Psoas muscle (tissue), 8 donors: ENCODE measurements around the gene KRTAP10-6. TPM values are rescaled to one million over a fixed set of nuclear protein-coding genes. Genes with fewer than 3 reads are reported as not detected.

Source experiments
- ATAC-seq, 4 donors: fragments of 200-7000 bp; cut with Tn5 transposase; one replicate each; pipeline ENCODE4 v1.9.1; 2020; ENCODE audit warnings: moderate library complexity in 3 of 4, mild to moderate bottlenecking in 2 of 4
- DNase-seq, 2 donors: peaks; one replicate each; pipeline ENCODE4 v3.0.0-alpha.2; 2020
- H3K27ac ChIP-seq: fragments of 200-600 bp; one replicate; pipeline ENCODE4 v1.8.0; 2022
- H3K27me3 ChIP-seq, 3 donors: fragments of 200-600 bp in 1 of 3; one replicate each; pipeline versions ENCODE4 v1.6.1 to v1.8.0; 2013 to 2022; ENCODE audit warnings: low read length in 2 of 3, mild to moderate bottlenecking in 2 of 3, moderate library complexity in 1 of 3; ENCODE audit not compliant: insufficient read depth in 3 of 3
- H3K36me3 ChIP-seq, 2 donors: fragments of 200-600 bp in 1 of 2; one replicate each; pipeline versions ENCODE4 v1.6.1 to v1.8.0; 2013 to 2022; ENCODE audit warnings: low read depth in 1 of 2, mild to moderate bottlenecking in 1 of 2, moderate library complexity in 1 of 2; ENCODE audit not compliant: insufficient read depth in 1 of 2
- H3K4me1 ChIP-seq: fragments of 200-600 bp; one replicate; pipeline ENCODE4 v1.8.0; 2022
- H3K4me3 ChIP-seq: fragments of 200-600 bp; one replicate; pipeline ENCODE4 v1.8.0; 2022; ENCODE audit warnings: mild to moderate bottlenecking
- H3K9me3 ChIP-seq: fragments of 200-600 bp; one replicate; pipeline ENCODE4 v1.8.0; 2022
- WGBS, 3 donors: extraction: QIAGEN DNeasy Blood & Tissue Kit; methylation state at CpG; one replicate each; pipeline versions ENCODE4 v1.1.6 to v1.1.7; 2013; 5-methylcytosine and 5-hydroxymethylcytosine counted together
- intact Hi-C, 2 donors: fragments of 100-400 bp; cut with DNase I; formaldehyde crosslinking; loops; one replicate each; pipeline versions ENCODE4 v1.11.0 to v1.14.2; 2022
- polyA plus RNA-seq, 3 donors: library from polyadenylated mRNA; stranded (reverse); fragments of 200-250 nt; gene quantifications; one replicate each; pipeline ENCODE4 v1.2.3, GENCODE V29; 2013
- total RNA-seq, 4 donors: library from RNA; stranded (reverse); fragmentation: NEBNext Ultra II Directional in 2 of 4; extraction: Animal tissue kit (Norgen Biotek cat#: 25700) in 2 of 4; gene quantifications; one replicate each; pipeline versions ENCODE4 v1.2.1 to v1.2.4, GENCODE V29; 2021 to 2023
- TF ChIP-seq, protein P1 (sequence below): fragments of 200-600 bp; IDR thresholded peaks from one replicate; pipeline ENCODE4 v1.8.0; 2022; ENCODE audit warnings: antibody characterized with exemption
- donor health status: healthy with polysubstance abuse.
- donor health status: DM: no; HTN: no; CAD: no; lungs with moderate emphysema.
- donor health status: Bipolar disorder and iron deficiency.
- donor health status: healthy.
- donor health status: DM: yes; HTN: yes; CAD: no.
- donor health status: DM: no; HTN: no; CAD: no.
- donor health status: DM: no; HTN: no; CAD: no.
- donor health status: DM: yes; HTN: yes; CAD: no.

KRTAP10-6 gene
- total and polyA plus RNA-seq, 7 donors, result not detected

DNA sequence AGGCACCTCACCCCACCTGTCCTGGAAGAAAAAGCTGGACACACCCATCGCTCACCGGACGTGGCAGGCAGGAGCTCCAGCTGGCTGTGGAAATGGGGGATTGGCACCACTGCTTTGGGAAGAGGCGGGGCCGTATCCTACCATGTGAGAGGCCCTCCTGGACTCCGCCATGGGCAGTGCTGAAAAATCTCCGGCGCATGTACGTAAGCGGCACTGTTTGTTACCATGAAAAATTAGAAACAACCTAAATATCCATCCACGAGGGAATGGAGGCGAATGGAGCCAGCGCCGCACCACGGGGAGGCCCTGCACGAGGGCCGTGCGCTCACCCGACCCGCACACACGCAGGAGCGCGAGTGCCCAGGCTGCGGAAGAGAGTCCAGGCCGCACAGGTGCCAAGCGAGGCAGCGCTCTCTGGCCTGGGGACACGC lies 22.7 kb upstream of the KRTAP10-6 start:
- Histone ChIP-seq H3K9me3 (no peaks in the 10 kb centered on the region), H3K27me3 (peaks cover 0 to 39% (median 13%) of the 10 kb centered on the region in 3 donors), H3K27ac (no peak overlapping the region), H3K4me1 (no peaks in the 10 kb centered on the region), H3K36me3 (no peaks in the 10 kb centered on the region), H3K4me3 (no peak overlapping the region)
- WGBS, 3 donors, result 72 to 81% (median 80%) methylated on average over 28 of the region's 28 CpGs
- DNase-seq (no peak), ATAC-seq (no peak)
- intact Hi-C loops, result no loop called here
- TF ChIP-seq, protein P1, sequence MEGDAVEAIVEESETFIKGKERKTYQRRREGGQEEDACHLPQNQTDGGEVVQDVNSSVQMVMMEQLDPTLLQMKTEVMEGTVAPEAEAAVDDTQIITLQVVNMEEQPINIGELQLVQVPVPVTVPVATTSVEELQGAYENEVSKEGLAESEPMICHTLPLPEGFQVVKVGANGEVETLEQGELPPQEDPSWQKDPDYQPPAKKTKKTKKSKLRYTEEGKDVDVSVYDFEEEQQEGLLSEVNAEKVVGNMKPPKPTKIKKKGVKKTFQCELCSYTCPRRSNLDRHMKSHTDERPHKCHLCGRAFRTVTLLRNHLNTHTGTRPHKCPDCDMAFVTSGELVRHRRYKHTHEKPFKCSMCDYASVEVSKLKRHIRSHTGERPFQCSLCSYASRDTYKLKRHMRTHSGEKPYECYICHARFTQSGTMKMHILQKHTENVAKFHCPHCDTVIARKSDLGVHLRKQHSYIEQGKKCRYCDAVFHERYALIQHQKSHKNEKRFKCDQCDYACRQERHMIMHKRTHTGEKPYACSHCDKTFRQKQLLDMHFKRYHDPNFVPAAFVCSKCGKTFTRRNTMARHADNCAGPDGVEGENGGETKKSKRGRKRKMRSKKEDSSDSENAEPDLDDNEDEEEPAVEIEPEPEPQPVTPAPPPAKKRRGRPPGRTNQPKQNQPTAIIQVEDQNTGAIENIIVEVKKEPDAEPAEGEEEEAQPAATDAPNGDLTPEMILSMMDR, result no peak

DNA sequence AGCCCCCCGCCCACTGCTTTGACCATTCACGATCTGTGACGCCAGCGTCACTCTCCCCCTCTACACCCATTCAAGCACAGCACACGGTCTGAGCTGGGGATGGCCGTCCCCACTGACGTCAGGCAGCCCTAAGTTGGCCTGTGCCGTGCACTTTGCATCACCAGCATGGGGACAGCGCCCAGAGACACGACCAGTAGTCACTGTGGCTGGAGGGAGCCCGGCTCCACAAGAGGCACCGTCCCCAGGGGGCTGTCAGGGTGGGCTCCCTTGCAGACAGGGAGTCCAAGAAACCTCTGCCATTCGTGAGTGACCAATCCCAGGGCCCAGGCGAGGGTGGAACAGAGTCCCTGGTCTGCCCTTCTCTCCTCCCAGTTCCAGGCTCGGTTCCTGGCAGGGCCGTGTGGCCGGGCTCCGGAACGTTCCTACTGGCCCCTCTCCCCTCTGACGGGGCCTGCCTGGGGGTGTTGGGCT lies 21.9 kb upstream of the KRTAP10-6 start:
- H3K4me1 ChIP-seq, result no peaks in the 10 kb centered on the region
- H3K9me3 ChIP-seq, result peaks cover 2% of the 10 kb centered on the region
- intact Hi-C loops, result no loop called here
- no peaks in the 10 kb centered on the region for H3K36me3 ChIP-seq
- TF ChIP-seq, protein P1, result no peak
- H3K4me3 ChIP-seq, result no peak overlapping the region
- H3K27ac ChIP-seq, result no peak overlapping the region
- DNase-seq (no peak), ATAC-seq (no peak)
- 69 to 74% (median 72%) methylated on average over 17 to 20 of the region's 20 CpGs for WGBS, 3 donors
- peaks cover 0 to 39% (median 13%) of the 10 kb centered on the region in 3 donors for H3K27me3 ChIP-seq

DNA sequence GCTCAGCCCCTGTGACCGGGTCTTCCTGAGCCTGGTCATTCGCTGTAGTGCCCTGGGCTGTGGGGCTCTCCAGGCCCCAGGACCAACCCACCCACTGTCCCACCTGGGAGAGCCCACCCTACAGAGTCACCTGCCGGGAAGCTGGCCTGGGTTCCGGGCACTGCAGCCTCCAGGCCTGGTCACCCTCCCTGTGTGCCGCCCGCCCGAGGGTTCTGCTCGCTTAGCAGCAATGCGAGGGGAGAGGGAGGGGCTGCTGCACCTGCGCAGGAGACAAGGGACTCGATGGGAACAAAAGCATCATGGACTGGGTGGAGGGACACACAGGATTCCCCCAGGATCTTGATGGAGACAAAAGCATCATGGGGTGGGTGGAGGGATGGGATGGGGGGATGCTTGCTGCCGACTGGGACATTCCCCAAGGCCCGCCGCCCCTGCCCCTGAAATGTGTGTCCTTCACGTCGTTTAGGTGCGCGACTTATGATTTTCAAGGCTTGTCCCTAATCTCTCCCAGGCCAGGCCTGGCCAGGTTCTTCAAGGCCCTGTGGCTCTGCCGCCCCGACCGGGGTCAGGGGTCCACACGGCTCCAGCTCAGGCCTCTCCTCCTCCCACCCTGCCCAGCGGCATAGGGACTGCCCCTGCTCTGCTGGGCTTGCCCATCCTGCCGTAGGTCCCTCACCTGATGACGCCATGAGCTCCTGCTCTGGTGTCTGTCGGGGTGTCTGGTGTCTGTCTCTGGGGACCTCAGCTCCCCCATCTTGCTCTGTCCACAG lies 21.3 kb upstream of the KRTAP10-6 start:
- H3K9me3 ChIP-seq, result peaks cover 6% of the 10 kb centered on the region
- peaks cover 0 to 39% (median 13%) of the 10 kb centered on the region in 3 donors for H3K27me3 ChIP-seq
- 83 to 87% (median 85%) methylated on average over 25 to 26 of the region's 26 CpGs for WGBS, 3 donors
- ATAC-seq, result no peak
- intact Hi-C loops, result no loop called here
- no peak overlapping the region for H3K4me3 ChIP-seq
- no peak for DNase-seq
- no peak overlapping the region for H3K27ac ChIP-seq
- H3K36me3 ChIP-seq, result no peaks in the 10 kb centered on the region
- H3K4me1 ChIP-seq, result no peaks in the 10 kb centered on the region
- TF ChIP-seq, protein P1, result no peak

DNA sequence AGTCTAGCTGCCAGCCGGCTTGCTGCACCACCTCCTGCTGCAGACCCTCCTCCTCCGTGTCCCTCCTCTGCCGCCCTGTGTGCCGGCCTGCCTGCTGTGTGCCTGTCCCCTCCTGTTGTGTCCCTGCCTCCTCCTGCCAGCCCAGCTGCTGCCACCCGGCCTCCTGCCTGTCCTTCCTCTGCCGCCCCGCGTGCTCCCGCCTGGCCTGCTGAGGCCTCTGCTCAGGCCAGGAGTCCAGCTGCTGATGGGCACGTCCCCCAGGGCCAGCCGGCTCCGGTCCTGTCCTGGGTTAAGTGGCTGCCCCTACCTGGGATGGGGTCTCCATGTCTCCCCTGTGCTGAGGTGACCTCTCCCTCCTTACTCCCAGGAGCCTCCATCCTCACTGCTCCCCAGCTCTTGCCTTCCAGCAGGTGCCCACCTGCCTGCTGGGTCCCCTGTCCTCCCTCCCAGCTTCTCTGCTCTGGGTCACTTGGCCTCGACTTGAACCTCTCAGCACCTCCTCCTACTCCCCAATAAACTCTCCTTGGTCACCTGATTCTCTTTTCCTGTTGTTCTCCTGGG lies 20.4 kb upstream of the KRTAP10-6 start:
- WGBS, 3 donors, result 37 to 54% (median 39%) methylated on average over 13 of the region's 13 CpGs
- no peak overlapping the region for H3K4me3 ChIP-seq
- intact Hi-C loops, result no loop called here

More for the DNA sequence above, 20.4 kb upstream of the KRTAP10-6 start:
- Histone ChIP-seq H3K27me3 (peaks cover 0 to 39% (median 13%) of the 10 kb centered on the region in 3 donors), H3K9me3 (peaks cover 6% of the 10 kb centered on the region), H3K27ac (no peak overlapping the region), H3K4me1 (no peaks in the 10 kb centered on the region), H3K36me3 (no peaks in the 10 kb centered on the region)
- no peak for DNase-seq
- ATAC-seq, result no peak
- TF ChIP-seq, protein P1, result no peak
